SK-MEL-5 (cell line): ENCODE data around the gene TCOF1. TPM values are rescaled to one million over a fixed set of nuclear protein-coding genes. Genes with fewer than 3 reads are reported as not detected.

Experiments used
- DNase-seq: peaks from one replicate; pipeline ENCODE4 v3.0.0-alpha.2; 2016; ENCODE audit warnings: low read depth, low spot score
- in situ Hi-C: cut with HindIII; loops from 2 replicates; pipeline ENCODE4 v1.10.0; 2016; ENCODE audit warnings: low sequenced_read_pairs, high pct_unique_total_duplicates, low pct_unique_long_range_greater_than_20kb
- total RNA-seq: library from RNA; depleted of rRNA; stranded (reverse); fragments of >200 nt; shearing (Covaris generic); gene quantifications from 2 replicates; pipeline ENCODE4 v1.2.3, GENCODE V29; 2014

Gene TCOF1
- total RNA-seq, 1 experiment from 2014 or later = 20.8 TPM

DNA sequence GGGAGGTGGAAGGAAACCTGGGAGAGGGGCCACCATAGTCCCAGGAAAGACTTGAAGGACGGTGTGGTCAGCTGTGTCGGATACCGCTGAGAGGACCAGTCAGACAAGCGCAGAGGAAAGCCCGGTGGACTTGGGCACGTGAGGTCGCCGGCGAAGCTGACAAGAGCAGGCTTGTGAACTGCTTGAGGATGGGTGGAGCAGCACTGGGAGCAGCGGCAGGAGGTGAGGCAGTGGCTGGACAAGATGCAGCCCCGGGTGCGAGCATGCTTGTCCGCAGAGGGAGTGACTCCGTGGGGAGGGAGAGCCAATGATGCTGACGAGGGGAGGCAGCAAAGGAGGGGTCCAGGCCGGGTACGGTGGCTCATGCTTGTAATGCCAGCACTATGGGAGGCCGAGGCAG, 73.6 kb downstream of the TCOF1 start:
- in situ Hi-C loops = no loop called here
- DNase-seq = no peak

DNA sequence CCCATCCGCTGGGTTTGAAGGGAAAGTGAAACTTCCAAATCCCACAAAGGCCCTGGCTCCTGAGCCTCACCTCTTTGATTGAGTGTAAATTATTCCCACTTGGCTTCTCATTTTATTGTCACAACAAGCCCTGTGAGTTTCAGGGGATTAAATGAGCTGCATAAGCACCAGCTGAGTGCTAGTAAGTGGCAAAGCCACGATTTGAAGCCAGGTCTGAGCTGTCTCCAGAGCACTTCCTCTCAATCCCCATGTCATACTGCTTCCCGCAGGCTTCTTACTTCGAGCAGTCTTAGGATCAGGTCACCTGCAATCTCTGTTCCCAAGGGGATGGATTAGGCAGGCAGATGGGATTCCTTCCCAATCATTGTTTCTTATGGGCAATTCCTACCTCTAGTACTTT, 74.1 kb downstream of the TCOF1 start:
- in situ Hi-C loops = no loop called here
- DNase-seq = no peak

DNA sequence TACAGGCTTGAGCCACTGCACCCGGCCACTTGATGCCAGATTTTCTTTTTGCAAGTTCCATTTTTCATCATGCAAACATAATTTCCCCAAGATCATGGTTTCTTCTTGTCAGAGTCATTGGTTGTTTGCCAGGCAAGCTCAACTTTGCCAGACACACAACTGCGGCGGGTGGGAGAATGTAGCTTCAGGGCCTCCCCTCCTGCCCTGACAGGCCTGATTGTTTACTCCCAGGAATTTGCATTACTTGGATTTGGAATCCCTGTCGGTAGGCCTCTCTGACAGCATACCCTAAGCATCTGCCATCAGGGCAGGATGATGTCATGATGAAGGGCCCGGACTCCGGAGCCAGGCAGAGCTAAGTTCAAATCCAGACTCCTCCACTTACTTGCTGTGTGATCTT, 77.0 kb downstream of the TCOF1 start:
- in situ Hi-C loops = no loop called here
- no peak for DNase-seq

DNA sequence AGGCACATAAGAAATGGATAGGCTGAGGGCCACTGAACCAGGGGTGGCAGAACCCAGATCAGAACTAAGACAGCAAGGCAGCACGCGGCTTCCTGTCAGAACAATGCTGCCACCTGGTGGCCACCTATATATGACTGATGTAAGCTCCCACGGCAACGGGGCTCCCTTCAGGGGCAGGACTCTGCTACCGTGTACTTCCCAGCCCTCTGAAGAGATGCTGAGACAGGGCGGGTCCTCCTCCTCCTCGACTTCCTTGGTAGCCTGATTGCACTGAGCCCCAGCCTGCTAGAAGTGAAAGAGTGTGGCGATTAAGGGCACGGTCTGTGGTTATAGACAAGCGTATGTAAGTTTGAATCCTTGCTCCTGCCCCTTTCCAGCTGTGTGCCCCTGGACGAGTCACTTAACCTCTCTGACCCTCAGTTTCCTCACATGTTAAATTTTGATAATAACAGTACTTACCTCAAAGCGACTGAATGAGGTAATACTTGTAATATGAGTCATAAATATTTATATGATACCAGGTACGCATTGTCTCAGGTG, 78.7 kb downstream of the TCOF1 start:
- in situ Hi-C loops = no loop called here
- DNase-seq = peak; percentile 82

DNA sequence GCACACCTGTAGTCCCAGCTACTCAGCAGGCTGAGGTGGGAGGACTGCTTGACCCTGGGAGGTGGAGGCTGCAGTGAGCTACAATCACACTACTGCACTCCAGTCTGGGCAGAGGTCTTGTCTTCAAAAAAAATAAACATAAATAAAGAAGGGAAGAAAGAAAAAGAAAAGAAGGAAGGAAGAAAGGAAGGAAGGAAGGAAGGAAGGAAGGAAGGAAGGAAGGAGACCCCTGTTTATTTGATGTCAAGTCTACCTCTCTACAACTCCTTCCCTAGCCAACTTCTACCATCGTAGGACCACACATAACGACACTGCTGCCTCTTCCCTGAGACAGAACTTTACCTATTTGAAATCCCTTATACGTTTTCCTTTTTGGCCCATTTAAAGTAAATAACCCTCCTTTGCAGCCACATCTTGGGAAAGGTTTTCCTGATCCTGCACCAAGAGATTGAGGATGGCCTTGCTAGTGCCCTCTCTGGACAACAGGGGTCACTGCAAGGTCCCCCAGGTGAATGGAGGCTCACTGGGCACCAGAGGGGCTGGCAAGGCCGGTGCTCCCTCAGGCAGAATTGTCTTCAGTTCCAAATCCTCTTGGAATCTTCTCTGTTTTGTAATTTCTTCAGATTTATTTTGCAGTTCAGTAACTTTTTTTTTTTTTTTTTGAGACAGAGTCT, 81.5 kb downstream of the TCOF1 start:
- DNase-seq = peak; percentile 63
- in situ Hi-C loops = no loop called here

DNA sequence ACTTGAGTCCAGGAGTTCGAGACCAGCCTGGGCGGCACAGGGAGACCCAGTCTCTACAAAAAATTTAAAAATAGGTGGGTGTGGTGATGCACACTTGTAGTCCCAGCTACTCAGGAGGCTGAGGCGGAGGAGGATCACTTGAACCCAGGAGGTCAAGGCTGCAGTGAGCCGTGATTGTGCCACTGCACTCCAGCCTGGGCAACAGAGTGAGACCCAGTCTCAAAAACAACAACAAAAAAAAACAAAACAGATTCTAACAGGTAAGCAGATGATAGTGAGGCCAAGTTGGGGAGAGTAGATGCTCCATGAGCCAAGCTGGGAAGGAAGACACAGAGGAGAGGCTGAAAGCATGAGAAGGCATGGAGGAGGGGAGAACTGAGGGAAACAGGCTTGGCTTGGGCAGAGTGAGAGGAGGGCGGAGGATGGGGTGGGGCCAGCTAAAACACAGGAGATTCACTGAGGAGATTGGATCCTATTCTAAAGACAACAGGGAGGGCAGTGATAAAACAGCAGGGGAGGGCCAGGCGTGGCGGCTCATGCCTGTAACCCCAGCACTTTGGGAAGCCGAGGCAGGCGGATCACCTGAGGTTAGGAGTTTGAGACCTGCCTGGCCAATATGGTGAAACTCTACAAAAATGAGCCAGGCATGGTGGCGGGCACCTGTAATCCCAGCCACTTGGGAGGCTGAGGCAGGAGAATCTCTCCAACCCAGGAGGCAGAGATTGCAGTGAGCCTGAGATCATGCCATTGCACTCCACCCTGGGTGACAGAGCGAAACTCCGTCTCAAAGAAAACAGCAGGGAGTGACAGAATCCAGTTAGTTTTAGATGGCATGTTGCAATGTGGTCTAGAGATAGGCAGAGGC, 83.7 kb downstream of the TCOF1 start:
- in situ Hi-C loops = no loop called here
- no peak for DNase-seq

DNA sequence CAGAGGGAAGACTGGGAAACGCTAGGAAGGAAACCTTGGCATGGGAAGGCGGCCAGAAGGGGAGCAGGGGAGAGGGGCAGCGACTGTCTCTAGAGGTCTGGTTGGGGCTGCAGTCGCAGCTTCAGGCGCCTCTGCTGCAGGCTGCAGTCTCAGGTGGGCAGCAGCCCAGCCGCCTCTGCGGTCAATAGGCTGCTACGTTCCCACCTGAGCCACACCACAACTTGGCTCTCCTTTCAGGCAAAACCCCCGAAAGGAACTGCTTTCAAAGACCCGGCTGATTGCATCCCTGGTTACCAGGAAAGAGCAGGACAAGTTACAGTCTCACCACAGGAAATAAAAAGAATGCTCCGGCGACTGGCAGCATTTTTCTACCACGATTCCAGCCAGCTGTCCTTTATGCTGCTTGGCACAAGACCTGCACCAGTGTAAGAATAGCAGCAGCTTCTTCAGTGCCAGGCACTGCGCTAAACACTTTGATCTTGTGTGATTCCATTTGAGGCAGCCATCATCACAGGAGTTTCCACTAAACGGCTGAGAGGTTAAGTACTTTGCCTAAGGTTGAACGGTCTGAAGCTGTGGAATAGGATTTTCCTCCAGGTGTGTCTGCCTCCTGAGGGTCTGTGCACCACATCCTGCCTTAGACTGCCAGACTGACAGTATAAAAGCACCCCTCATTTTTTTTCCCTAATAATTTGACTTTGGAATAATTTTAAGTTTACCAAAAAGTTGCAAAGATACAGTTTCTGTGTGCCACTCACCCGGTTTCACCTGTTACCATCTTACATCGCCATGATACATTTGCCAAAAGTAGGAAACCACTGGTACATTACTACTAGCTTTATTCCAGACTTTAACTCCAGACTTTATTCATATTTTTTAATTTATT, 84.6 kb downstream of the TCOF1 start:
- no peak for DNase-seq
- in situ Hi-C loops = no loop called here

DNA sequence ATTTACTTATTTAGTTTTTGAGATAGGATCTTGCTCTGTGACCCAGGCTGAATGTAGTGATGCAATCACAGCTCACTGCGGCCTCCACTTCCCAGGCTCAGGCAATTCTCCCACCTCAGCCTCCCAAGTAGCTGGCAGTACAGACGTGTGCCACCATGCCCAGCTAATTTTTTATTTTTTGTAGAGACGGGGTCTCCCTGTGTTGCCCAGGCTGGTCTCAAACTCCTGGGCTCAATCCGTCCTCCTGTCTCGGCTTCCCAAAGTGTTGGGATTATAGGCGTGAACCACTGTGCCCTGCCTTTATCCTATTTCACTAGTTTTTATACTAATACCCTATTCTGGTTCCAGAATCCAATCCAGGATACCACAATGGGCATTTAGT, 85.2 kb downstream of the TCOF1 start:
- no peak for DNase-seq
- in situ Hi-C loops = no loop called here

DNA sequence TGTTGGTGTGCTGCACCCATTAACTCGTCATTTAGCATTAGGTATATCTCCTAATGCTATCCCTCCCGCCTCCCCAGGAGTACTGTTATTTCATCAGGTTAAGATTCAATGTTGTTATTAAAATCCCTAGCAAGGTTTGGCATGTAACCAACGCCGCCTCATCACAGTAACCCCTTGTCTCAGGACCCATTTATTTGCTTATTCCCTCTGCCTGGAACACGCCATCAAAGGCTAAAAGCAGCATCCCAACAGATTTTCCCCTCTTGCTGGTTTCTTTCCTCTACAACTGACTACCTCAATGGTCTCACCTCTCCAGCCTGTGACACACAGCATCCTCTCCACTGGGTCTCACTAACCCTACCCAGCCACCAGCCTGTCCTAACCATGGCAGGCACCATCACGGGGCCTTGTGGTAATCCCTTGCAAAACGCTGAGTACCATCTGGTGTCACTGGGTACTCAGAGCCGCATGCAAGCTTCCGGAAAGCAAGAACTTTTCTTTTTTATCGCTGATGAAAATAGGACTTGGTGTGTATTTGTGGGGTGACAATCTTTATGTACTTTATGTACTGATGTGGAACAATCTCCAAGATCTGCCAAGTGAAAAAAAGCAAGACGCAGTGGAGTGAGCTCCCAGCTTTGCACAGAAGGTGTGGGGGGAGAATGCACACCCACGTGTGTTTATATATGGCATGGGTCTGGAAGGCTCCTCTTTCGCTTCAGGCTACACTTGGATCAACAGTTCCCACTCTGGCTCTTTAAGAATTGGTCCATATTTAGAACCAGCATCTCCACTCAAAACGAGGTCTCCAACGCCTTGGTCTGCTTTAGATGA, 86.0 kb downstream of the TCOF1 start:
- DNase-seq = no peak
- in situ Hi-C loops = no loop called here

DNA sequence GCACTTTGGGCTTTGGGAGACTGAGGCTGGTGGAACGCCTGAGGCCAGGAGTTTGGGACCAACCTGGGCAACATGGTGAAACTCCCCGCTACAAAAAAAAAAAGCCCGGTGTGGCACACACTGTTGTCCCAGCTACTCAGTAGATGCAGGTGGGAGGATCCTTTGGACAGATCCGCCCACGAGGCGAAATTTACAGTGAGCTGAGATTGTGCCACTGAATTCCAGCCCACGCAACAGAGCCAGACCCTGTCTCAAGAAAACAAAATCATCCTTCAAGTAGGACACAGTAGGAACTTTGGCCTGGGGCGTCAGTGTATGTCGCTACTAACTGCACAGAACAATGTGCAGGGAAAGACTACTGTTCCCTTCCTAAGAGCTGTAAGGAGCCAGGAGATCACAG, 87.3 kb downstream of the TCOF1 start:
- DNase-seq = no peak
- in situ Hi-C loops = no loop called here

DNA sequence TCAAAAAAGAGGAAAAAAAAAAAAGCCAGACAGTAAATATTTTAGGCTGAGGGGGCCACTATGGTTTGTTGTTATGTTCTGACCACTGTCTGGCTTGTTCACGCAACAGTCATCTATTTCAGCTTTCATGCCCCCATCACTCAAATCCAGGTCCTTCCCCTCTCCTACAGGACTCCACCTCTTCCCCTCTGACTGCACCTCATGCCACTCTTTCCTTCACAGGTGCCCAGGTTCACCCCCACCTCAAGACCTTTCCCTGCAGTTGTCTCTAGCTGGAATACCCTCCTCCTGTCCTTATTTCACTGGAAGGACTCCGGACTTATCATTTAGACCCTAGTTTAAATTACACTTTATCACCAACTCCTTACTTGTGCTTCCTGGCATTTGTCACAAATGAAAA, 88.6 kb downstream of the TCOF1 start:
- no peak for DNase-seq
- in situ Hi-C loops = no loop called here

DNA sequence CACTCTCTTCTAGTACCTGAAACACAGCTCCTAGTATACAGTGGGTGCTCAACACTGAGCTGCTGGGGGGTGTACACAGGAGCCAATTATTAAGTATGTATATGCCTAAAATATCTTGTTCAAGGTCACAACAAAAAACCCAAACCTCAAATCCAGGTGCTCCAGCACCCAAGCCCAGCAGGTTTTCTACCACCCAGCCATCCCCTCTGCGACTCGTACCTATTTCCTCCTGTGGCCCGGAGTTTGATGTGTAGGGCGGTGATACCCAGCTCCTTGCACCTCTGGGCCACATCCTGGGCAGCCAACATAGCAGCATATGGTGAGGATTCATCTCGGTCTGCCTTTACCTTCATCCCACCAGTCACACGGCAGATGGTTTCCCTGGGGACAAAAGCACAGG, 89.1 kb downstream of the TCOF1 start:
- no peak for DNase-seq
- in situ Hi-C loops = no loop called here

DNA sequence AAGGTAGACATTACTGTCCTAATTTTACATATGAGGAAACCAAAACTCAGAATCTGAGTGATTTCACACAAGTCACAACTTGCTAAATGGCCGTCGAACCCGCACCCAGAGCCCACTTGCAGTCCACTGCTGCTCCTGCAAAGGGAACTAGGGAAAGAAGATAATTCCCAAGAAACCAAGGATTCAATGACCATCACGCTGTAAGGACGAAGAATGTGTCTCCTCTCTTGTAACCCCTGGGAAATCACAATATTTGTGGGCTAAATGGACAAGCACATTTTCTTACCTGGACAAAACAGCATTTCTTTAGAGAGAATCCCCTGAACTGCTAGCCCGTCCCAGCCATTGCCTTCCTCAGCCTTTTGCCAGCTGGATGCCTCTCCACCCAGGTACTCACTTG, 89.7 kb downstream of the TCOF1 start:
- in situ Hi-C loops = no loop called here
- DNase-seq = no peak

DNA sequence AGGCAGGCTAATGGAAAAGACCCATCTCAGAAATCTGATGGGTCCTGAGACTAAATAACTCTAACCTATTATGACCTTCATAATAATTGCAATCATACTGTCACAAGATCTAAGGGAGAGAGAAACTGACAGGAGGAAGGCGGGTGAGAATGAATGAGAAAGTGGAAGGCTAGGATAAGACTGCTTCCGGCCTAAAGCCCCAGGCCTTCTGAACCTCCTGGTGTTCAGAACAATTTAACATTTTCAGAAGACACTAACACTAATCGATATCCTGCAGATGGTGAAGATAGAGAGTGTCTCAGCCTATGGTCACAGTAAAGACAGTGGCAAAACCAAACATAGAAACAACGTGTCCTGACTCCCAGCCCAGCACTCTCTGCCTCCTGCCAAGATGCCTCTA, 90.8 kb downstream of the TCOF1 start:
- in situ Hi-C loops = no loop called here
- DNase-seq = no peak

DNA sequence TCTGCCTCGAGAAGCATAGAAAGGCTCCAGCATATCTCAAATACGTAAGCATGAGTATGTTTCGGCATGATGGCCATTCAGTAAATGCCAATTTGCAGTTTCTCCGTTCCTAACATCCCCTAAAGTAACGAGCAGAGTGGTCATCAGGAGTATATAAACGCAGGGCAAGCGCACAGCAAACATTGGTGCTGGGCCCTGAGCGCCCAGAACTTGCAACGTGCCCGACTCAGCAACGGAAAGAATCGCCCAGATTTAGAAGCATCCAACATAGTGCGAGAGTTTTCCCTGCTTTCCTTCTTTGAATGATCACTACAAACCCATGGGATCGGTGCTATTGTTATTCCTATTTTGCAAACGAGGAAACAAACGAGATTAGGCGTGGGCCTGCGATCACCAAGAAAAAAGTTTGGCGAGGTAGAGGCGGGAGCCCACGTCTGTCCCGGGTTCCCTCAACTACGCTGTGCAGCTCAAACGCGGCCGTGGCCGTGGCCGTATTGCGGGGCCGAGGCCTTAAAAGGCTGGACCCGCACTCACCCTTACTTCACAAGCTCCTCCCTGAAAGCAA, 91.5 kb downstream of the TCOF1 start:
- DNase-seq = no peak
- in situ Hi-C loops = no loop called here
